HG02678 (cell line): ENCODE data around the gene ASB4.
"Not testable (repeated sequence)": the region's sequence is repeated elsewhere in the genome, so short reads cannot be mapped to it uniquely, and the experiment has no call there.

Source experiments
- ATAC-seq: cut with Tn5 transposase; IDR thresholded peaks from one replicate; pipeline ENCODE4 v1.9.1; 2021; ENCODE audit warnings: mild to moderate bottlenecking, moderate library complexity; ENCODE audit not compliant: unreplicated experiment

ASB4 gene

DNA sequence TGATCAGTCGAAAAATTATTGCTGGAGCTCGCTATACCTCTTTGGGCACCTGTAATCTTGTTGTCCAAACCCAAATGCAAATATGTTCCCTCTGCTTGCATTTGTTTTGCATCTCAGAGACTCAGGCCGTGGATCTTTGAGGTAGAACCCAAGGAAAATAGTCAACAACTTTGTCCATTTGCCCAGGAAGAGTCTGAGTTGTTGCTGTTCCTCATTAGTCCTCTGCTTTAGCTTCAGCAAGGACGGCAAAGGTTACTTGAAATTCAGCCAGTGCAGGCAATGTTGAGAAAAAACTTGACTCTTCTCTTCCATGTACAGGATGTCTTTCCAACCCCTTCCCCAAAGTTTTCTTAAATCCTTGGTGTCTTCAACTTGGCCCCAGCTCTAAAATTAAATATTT, 64.8 kb downstream of the ASB4 start:
- ATAC-seq, result no peak

DNA sequence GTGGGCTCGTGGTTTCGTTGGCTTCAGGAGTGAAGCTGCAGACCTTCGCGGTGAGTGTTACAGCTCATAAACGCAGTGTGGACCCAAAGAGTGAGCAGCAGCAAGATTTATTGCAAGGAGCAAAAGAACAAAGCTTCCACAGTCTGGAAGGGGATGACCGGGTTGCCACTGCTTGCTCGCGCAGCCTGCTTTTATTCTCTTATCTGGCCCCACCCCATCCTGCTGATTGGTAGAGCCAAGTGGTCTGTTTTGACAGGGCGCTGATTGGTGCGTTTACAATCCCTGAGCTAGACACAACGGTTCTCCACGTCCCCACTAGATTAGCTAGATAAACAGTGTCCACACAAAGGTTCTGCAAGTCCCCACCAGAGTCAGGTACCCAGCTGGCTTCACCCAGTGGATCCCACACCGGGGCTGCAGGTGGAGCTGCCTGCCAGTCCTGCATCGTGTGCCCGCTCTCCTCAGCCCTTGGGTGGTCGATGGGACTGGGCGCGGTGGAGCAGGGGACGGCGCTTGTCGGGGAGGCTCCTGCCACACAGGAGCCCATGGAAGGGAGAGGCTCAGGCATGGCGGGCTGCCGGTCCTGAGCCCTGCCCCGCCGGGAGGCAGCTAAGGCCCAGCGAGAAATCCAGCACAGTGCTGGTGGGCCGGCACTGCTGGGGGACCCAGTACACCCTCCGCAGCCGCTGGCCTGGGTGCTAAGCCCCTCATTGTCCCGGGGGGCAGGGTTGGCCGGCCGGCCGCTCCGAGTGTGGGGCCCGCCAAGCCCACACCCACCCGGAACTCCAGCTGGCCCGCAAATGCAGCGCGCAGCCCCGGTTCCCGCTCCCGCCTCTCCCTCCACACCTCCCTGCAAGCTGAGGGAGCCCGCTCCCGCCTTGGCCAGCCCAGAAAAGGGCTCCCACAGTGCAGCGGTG, 66.5 kb downstream of the ASB4 start:
- not testable (repeated sequence) for ATAC-seq

DNA sequence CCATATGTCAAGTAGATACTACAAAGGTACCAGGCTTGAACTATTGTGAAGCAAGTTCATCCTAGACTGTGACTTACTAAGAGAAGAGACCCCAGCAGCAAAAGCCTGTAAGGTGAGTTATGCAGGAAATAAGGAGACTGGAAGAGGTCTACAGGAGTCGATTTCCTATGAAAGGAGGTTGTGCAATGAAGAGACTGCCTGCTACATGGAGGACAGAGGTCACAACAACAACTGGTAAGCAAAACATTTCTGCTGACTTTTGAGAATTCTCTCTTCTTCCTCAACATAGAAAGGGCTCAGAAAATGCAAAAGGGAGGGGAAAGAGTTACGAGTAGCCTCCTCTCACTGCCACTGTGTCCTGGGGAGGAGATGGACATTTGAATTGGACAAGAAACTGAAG, 68.2 kb downstream of the ASB4 start:
- no peak for ATAC-seq

DNA sequence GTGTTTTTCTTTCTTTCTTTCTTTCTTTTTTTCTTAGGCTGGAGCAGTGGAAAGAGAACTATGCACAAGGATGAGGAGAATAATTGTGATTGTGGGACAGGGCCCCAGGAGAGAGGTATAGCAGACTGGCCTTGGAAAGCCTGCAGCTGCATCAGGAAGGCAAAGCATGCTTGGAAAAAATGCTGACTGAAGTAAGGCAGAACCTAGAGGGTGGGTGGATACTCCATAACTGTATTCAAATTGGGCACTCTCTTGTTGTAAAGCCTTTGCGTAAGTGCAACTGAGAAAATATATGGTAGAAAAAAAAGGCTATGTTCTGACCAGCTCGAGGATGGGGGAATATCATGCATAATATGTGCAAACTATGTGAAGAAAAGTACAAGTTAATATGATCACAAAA, 71.0 kb downstream of the ASB4 start:
- no peak for ATAC-seq

DNA sequence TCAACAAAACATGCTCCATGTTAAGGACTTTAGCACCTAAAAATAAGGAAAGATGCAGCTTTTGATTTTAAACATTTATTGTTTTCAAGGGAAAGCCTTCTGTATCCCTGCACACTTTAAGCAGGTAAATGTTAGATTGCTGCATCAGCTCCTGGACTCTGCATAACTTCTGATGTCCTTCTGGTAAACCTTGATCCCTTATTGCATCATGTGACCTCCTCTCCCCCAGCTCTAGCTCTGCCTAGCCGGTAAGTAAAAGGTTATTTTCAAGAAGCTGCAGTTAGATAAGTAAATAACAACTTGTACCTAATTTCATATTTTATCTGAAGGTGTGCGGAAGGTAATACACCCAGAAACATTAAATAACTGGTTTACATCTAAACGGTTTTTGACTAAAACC, 73.1 kb downstream of the ASB4 start:
- ATAC-seq, result no peak

DNA sequence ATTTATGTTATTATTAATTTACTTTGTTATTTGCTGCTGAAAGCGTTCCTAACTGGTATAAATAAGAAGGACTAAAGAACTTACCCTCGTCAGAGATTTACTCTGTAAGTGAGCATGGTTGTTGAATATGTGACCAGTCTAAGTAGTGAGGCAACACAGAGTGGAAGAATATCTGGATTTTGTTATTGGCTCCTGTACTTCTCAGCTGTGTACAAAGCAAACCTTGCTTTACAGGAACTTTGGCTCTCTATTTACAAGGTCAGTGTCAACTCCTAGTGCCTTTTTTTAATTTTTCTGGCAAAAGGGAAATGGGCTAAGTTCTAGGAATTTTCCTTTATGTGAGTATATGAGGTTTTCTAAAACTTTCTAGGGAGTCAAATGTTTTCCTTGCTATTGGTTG, 74.9 kb downstream of the ASB4 start:
- no peak for ATAC-seq

DNA sequence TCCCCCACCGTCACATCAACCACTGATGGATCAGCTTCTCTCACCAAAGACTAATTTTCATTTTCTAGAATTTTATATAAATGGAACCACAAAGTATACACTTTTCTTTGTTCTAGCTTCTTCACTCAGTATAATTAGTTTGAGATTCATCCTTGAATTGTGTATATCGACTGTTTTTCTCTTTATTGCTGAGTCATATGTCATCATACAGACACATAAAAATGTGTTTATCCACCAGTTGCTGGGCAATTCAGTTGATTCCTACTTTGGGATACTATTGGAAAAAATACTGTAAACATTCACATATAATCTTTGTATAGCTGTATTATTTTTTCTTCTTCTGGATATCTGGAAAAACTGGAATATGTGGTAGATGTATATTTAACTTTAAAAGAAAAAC, 84.0 kb downstream of the ASB4 start:
- no peak for ATAC-seq

DNA sequence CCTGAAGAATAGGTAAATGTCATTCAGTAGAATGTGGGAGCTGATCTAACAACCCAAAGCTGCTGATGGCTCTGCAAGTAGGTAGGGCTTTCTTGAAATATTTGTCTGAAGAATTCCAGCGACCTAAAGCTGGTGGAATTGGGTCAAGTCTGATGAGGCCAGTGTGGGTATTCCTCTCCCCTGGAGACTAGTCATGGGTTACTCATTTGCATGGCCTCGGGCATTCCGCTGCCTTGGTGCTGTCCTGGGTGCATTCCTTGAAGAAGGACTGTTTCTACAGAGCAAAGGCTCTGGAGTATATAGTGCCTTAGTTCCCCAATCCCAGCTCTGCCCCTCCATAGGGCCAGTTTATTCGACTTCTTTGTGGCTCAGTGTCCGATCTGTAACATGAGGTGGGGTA, 91.4 kb downstream of the ASB4 start:
- no peak for ATAC-seq

DNA sequence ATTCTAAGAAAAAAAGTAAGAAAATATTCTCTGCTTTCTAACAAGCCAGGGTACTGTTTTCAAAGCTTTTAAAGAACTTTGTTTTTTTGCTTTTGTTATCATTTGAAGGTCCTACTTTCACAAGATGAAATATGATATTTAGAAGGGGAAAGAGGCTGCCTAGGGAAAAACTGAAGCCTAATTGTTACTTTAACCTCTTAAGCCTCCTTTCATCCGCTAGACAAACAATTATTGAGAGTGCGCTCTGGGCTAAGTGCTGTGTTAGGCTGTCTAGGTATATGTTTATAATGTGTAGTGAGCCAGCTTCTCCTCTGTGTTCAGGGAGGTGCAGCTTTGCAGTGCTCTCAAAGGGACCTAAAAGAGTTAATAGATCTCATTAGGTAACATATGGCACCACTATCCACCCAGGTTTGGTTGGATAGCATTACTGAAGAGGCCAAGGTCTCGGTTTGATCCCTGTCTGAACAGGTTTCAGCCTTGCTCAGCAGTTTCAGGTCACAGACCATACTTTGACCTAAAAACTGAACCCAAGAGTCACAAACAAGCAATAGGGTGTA, 92.6 kb downstream of the ASB4 start:
- no peak for ATAC-seq

DNA sequence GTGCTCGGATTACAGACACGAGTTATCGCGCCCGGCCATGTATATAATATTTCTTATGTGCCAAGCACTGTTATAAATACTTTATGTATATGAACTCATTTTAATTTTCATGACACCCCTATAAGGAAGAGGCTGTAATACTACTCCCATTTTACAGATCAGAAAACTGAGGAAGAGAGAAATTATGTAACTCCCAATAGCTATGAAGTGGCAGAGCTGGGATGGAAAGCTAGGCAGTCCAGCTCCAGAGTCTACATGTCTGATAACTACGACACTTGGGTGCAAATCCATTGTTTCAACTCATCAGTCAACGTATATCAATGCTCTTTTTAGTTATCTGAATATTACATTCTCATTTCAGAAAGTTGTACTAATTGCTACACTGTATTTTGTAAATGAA, 93.6 kb downstream of the ASB4 start:
- no peak for ATAC-seq

DNA sequence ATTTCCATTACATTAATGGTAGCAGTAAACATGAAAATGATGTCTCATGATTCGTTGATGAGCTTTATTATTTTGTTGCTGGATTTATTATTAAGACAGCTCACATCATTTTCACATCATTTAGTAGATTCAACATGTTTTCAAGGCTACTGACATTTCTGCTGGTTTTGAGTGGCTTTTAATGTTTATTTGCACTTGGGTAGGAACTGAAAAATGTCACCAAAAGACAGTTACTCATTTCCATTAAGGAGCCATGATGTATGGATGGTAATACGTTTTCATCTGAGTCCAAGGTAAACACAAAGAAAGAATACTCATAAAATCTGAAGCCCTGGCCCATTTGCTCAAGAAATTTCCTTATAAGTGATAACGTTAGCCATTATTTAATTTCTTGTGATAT, 95.7 kb downstream of the ASB4 start:
- ATAC-seq, result no peak

DNA sequence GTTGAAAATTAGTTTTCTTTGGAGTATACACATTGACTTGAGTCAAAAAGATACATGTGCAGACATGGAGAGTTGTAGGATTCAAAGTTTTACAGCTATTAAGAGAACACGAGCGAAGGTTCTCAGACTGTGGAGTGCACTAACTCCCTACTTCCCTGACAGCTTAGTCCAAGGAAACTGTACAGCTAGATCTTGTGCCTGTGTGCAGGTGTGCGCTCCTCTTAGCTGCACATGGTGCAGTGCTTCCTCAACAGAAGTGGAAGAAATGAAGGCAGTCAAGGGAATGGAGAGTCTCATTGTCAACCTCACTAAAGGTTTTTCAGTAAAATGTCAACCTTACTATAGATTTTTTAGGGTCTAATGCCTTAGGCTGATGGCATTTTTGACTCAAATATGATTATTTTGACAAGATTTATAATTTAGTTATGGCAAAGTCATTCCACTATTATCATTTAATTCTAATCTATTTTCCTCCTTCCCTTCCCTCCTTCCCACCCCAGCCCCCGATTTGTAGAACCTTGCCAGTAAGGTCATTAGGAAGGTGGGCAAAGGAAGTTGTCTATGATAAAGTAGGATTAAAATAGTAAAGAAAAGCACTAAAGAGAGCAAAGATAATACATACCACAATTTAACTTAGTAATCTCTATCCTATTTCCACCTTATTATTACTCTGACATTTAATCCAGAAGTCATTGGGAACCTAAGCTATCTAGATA, 97.0 kb downstream of the ASB4 start:
- ATAC-seq, result no peak

DNA sequence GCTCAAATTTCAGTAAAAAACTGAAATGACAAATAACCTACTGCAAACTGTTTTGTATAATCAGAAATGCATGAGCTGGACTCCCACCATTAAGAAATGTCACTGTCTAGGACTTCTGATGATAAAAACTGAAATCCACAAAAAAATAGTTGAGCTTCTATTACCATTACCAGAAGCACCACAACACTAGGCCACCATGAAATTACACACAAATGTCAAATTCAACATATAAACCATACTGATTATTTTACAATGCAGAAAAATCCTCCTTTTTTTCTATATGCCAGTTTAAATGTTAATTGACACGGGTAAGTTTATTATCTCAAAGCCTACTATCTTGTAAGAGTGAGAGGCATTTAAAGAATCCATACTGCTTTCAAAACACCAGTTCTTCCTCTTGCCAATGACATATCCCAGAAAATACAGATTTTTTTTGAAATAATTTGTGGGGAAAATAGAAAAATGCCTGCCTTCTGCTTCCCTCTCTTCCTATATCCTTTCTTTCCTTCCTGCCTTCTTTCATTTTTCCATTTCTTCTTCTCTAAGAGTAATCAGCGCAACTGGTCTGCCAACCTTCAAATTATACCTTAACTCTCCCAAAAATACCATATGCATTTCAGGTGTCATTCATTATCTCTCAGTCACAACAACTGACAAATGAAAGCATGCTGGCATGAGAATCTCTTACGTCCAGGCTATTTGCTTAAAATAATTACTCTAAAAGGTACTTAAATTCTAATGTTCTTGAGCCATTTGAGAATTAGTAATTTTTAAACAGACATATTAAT, 98.3 kb downstream of the ASB4 start:
- ATAC-seq, result no peak

DNA sequence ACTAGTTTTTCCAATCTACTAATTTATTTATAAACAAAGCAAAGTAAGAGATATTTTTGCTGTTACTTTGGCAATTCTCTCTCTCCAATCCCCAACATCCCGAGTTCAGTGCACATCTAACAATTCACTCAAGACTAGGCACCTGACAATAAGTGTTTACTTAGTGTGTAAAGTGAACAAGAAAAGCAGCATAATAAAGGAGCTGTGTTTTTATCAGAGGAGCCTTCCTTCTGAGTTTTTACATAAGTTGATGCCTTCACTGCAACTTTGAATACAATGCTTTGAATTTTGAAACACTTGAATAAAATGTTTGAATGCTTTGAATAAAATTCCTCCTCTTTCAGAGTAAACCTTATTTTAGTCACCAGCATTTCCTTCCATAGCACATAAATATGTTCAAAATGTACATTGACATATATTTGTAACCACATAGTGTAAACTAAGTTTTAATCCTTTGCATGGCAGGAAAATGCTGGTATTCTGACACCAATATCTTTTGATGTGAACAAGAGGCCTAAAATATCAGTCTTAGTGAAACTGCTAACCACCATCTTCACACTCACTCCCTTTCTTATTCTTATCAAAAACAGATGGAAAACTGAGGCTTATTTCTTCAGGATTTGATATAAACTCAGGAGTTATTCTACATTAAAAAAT, 99.2 kb downstream of the ASB4 start:
- ATAC-seq, result no peak

DNA sequence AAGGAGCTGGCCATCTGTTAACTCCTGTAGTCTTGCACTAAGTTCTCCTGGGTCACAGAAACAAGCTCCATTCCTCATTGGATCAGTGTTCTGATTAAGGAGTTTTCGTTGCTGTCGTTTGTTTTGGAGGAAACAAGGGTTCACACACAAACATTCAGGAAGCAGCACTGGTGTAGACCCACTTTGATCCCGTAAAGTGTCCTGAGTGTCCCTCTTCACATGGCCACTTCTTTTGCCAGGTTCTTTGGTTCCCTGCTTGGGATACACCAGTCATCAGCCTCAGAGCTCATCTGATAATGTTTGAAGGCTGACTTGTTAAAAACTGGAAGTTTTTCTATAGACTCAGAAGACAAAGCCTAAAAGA, 99.7 kb downstream of the ASB4 start:
- no peak for ATAC-seq

DNA sequence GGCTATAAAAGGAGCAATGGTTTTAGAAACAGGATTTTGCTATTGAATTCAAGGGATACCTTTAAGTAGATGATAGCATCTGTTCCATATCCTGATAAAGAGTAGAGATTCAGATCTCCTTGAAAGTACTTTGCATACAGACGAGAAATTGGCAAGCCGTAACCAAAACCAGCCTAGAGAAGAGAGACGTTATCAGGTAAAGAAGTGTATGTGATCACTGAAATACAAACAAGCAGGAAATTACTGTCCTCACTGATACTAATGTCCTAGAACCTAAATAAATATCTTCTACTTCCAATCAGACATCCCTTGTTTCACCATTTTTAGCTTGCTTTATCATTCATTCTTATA, 101.2 kb downstream of the ASB4 start:
- ATAC-seq, result no peak

DNA sequence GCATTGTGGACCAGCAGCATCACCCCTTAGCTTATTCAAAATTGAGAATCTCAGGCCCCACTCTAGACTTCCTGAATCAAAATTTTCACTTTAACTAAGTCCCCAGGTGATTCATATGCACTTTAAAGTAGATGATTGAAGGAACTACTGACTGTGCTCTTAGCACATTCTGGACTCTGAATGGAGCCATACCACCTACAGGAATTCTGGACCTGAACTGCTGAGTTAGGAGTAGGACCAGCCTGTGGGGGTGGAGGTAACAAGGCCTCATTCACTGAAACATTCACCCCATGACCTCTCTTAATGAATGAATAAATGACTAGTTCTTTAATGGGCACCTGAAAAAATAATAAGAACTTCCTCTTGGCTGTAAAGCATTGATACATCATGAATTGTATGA, 103.3 kb downstream of the ASB4 start:
- no peak for ATAC-seq

DNA sequence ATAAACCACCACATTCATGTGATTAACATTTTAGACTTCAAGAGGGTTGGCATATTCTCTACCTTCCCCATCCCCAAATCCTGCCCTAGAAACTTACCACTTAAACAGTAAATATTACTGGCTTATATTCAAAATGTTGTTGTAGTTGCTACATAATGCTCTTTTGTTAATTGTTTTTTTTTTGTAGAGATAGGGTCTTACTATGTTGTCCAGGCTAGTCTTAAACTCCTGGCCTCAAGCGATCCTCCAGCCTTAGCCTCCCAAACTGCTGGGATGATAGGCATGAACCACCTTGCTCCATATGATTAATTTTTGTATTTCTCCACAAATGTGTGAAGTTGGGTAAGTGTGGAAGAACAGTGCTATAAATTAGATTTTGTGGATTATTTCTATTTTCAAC, 104.0 kb downstream of the ASB4 start:
- ATAC-seq, result no peak
